HG03521 (cell line): ENCODE results near the gene ACOX2.
A peak's percentile ranks its signal among the peaks of the same experiment; 100 is the strongest.

ENCODE experiments used
- ATAC-seq: cut with Tn5 transposase; IDR thresholded peaks from one replicate; pipeline ENCODE4 v1.9.1; 2021; ENCODE audit warnings: mild to moderate bottlenecking, moderate library complexity; ENCODE audit not compliant: unreplicated experiment

Gene ACOX2

DNA sequence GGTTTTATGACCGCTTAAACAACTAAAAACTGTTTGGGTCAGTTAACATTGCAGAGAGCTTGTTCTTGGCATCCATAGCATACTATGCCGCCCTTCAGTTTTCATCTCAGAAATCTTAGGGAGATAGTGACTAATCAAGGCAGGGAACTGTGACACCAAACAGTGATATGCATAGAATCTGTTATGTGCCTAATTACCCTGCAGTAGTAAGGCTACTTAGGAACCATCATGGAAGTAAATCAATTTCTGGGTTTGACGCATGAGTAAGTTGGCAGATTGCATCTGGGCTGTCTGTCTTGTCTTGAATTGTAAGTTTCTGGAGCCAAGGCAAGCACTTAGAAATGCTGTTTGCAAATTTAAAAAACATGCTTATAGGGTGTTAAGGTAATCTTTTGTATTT, 22.6 kb downstream of the ACOX2 start:
- no peak for ATAC-seq

- ATAC-seq, result no peak
Observed at GRCh38 chr3:58508437-58508836, 28.6 kb downstream of the ACOX2 start.

- no peak for ATAC-seq
Observed at GRCh38 chr3:58507356-58508078, 29.5 kb downstream of the ACOX2 start.

- ATAC-seq, result no peak
Observed at GRCh38 chr3:58502872-58503271, 34.1 kb downstream of the ACOX2 start.

DNA sequence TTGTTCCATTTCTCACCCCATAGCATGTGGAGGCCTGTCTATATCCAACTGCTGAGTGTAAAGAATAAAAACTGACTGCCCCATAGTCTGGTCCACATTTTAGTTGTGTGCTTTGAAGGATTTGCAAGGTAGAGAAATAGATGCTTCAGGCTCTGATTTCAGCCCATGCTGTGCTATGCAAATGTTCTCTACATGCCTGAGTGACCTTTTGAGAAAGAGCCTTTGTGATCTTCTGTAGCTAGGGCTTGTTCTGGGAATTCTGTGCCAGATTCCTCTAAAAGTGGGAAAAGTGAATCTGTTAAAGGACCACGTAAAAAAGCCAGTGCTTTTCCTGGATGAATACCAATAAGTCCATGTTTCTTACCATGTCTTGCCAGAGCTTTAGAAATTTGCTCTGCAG, 39.9 kb downstream of the ACOX2 start:
- ATAC-seq, result no peak

DNA sequence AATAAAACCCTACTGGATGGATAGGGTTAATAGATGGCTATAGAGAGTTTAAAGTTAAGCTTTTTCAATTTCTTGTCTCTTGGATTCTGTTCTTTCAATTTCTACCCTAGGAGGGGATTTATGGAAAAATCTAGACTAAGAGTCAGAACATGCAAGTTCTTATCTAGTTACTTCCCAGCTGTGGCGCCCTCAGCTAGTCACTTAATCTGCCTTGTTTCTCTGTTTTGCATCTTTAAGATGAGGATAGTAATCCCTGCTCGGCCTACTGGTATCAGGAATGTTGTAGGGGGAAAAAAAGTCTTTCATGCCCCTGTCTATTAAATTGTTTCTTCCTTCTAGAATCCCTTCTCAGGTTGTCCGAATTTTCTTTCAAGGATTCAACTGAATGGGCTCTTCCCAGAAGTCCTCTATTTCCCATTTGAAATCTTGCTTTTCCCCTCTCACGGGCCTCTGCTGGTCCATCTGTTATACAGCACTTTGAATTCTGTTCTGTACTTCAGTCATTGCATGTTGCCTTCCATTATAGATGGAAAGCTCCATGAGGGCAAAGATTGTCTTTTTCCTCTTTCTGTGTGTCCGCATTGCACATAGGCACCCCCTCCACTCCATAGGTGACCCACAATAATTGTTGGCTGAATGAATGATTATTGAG, 40.7 kb downstream of the ACOX2 start:
- no peak for ATAC-seq

DNA sequence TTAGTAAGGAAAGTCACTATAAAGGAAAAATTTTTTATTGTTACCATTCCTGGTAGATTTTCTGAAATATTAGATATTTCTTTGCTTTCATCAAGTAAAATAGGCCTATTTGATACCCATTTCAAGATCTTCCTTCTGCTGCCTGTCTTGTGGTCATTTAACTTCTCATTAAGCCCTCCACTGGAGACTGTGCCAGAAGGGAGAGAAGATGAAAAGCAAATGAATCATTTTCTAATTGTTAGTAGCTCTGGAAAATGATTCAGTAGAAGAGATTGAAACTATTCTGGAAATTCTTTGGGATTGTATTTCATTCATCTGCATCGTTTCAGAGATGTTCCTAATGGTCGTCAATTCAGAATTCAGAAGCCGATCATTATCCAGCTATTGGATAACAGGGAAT, 41.9 kb downstream of the ACOX2 start:
- no peak for ATAC-seq

DNA sequence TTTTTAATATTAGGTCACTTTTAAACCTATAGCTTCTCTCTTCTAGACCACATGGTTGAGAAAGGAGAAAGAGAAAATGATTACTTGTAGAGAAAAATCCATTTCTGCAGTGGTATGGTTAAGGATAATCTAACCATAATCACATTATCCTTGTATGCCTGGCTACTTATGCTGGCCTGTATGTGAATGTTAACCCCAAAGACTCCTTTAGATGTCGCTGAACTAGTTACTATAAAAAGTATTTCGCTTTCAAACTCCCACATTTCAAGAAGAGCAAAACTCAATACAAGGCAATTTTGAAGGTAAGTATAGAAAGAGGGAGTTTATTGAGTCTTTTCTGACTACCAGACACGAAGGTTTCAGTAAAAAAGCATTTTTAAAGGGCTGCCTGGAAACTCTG, 42.9 kb downstream of the ACOX2 start:
- ATAC-seq, result no peak

DNA sequence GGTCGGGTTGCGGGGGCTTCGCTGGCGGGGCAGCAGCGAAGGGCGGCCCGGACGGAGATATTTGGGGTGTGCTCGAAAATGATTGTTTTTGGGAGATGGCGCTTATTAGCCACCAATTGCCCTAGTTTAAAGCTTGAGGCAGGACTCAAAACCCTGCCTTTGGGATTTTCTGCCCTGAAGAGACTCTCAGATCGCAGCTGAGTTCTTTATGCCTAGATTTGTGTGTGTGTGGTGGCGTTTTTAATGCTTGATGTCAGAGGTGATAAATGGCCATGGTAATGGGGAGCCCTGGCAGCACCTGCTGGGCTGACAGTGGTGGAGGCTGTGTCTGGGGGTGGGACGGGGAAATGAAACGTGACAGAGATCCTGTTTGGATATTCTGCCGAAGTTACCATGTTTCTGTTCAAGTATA, 44.5 kb downstream of the ACOX2 start:
- no peak for ATAC-seq

DNA sequence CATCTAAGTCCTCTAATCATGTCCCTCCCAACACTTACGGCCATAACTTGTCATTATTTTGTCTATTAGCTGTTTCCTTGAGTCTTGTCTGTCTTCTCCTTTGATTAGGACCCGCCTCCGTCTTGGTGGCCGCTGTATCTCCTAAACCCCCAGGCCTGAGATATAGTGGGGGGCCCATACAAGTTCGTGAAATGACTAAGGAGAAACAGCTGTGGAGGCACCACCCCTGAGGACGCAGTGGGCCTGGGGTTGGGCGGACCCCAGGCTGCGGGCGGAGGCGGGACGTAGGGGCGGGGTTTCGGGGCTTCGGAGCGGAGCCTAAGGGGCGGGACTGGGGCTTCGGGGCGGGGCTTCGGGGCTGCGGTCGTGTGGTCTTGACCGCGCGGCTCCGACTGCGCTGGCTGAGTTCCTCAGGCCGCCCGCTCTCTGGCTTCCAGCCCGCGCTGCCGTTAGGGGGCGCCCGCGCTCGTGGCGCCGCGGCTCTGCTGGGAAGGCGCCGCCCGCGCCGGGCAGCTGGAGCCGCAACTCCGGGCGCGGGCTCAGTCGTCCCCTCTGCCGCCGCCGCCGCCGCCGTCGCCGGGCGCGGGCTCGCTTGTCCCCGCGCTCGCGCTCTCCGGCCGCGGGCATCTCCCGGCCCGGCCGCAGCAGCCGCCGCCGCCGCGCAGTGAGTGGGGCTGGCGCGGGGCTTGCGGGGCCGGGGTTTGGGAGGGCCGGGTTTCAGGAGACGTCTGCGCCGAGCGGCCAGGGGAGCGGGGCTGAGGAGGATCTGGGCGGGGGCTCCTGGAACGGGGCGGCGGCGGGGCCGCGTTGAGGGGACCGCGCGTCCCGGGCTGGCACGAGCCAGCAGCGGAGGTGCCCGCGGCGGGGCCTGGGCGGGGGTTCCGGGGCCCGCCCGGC, 45.2 kb downstream of the ACOX2 start, which contains the start of gene KCTD6:
KCTD6 (plus strand) TSS at position 591 of the 897 bp plus-strand sequence. CDS start 6,660 bp downstream, outside the sequence.
- ATAC-seq, result peak; percentile 92

GRCh38 chr3:58490860-58491501, 46.0 kb downstream of the ACOX2 start:
- no peak for ATAC-seq

DNA sequence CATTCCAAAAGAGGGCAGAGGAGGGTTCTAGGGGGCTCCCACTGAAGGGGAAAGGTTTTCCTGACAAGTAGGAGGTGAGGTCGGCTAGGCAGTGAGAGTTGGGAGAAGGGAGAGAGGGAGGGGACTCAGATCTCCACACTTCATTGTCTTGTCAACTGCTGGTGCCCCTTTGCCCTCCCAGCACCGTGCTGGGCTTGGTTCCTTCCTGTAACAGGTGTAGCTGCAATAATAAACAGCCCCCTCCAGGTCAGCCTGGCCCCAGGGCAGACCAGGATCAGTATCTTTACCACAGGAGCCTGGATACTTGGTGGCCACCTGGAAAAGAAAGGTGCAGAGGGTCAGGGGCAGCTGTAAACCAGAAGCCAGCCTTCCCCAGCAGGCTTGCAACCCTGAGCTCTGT, 48.0 kb downstream of the ACOX2 start:
- no peak for ATAC-seq

DNA sequence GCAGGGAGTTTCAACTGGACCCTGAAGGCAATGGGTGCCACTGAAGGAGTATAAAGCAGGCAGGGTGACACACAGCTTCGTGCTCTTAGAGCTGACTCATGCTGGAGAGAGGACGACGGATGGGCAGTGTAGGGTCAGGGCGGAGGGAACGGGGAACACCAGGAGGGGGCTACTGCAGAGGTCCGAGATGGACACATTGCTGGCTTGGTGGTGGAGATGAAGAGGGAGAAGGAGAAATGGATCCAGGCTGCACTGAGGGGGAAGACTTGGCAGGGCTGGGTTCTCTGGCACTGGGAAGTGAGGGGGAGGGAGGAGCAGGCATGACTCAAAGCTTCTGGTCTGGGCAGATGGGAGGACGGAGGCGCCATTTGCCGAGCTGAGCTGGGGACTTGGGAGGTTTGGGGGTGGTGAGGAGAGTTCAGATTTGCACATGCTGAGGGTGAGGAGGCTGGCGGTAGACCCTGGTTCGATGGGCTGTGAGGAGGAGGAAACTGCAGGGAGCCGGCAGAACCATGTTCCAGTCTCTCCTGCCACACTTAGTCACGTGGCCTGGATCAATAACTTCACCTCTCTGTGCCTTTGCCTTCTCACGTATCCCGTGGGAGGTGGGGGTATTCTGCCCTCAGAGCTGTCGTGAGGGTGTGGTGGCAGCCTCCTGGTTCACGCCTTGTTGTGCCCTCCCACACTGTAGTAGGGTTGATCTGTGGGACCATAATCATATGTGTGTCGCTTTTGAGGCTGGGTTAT, 49.7 kb downstream of the ACOX2 start:
- no peak for ATAC-seq

DNA sequence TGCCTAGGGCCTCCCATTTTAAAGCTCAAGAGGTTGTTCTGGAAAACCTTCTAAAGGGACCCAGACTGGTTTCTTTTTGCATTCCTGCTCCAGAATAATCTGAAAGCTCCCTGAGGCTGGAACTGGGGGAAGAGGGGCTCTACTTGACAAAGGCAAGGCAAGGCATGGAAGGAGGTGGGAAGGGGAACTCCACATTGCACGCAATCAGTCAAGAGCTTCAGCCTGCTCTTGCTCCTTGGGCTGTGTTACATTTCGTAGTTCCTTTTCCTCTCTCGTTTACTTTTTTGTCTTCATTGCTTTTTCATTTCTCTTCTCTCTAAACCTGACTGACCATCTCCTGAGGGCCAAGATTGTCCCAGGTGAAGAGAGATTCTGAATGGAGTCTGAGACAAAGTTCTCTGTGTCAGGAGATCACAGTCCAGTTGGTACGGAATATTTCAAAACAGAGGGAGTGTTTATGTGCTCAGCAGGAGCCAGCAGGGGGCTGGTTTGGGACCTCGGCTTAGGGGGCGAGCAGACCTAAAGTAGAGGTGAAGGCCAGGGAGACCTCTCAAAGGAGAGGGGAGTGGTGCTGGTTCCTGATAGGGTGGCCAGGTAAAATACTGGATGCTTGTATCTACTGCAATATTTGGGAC, 51.1 kb downstream of the ACOX2 start:
- ATAC-seq, result no peak

- ATAC-seq, result no peak
Observed at GRCh38 chr3:58484722-58485069, 52.3 kb downstream of the ACOX2 start.

DNA sequence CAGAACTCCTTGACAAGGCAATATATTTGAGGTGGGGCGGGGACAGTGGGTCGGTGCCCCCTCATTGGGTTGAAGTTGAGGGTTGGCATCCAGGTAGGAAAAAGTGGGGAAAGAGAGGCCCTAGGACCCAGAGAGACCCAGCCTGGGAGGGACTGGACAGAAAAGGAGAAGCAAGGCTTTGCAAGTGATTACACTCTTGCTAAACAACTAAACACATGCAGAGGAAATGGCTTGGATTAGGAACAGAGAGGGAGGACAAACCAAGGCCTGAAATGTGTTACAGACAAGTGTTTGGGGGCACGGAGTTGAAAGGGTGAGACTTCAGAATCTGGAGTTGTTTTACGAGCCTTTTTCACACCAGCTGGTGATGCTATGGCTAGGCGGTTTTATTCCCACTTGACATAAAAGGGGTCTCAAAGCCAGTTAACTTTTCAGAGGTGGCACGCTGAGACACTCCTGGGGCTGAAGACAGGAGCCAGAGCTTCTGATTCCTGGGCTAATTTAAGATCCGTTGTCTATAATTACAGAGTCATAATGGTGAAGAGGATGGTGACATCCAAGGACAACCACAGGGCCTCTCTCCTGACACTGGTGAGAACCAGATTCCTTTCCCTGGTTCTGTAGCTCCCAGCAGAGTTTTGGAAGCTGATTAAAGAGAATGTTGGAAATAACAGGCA, 52.8 kb downstream of the ACOX2 start:
- no peak for ATAC-seq

- no peak for ATAC-seq
Observed at GRCh38 chr3:58482917-58483636, 53.9 kb downstream of the ACOX2 start.

GRCh38 chr3:58480309-58480708, 56.7 kb downstream of the ACOX2 start:
- no peak for ATAC-seq

DNA sequence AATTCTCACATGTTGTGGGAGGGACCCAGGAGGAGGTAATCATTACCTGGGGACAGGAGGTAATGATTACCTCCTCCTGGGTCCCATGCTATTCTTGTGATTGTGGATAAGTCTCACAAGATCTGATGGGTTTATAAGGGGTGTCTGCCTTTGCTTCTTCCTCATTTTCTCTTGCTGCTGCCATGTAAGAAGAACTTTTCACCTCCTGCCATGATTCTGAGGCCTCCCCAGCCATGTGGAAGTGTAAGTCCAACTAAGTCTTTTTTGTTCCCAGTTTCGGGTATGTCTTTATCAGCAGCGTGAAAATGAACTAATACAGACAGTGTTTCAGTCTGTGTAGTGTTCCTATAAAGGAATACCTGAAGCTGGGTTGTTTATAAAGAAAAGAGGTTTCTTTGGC, 58.2 kb downstream of the ACOX2 start:
- ATAC-seq, result no peak
